Measurements from ENCODE around the gene OR6B3.

DNA sequence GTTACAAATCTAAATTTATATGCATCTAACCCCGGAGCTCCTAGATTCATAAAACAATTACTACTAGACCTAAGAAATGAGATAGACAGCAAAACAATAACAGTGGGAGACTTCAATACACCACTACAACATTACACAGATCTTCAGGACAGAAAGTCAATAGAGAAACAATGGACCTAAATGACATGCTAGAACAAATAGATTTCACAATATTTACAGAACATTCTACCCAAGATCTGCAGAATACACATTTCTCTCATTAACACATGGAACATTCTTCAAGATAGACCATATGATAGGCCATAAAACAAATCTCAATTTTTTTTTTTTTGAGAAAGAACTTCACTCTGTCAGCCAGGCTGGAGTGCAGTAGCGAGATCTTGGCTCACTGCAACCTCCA lies 45.0 kb upstream of the OR6B3 start:
- TF ChIP-seq, protein P1, sequence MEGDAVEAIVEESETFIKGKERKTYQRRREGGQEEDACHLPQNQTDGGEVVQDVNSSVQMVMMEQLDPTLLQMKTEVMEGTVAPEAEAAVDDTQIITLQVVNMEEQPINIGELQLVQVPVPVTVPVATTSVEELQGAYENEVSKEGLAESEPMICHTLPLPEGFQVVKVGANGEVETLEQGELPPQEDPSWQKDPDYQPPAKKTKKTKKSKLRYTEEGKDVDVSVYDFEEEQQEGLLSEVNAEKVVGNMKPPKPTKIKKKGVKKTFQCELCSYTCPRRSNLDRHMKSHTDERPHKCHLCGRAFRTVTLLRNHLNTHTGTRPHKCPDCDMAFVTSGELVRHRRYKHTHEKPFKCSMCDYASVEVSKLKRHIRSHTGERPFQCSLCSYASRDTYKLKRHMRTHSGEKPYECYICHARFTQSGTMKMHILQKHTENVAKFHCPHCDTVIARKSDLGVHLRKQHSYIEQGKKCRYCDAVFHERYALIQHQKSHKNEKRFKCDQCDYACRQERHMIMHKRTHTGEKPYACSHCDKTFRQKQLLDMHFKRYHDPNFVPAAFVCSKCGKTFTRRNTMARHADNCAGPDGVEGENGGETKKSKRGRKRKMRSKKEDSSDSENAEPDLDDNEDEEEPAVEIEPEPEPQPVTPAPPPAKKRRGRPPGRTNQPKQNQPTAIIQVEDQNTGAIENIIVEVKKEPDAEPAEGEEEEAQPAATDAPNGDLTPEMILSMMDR (IDR thresholded peaks at IDR 0.05) = no peak
- no peak for TF ChIP-seq POLR2A (IDR thresholded peaks at IDR 0.05)
